Aorta (tissue), 5 donors: Measurements from ENCODE around the gene ACSM2B. TPM values are rescaled to one million over a fixed set of nuclear protein-coding genes. Genes with fewer than 3 reads are reported as not detected.
"Not testable (repeated sequence)": the region's sequence is repeated elsewhere in the genome, so short reads cannot be mapped to it uniquely, and the experiment has no call there.

Source experiments
- ATAC-seq: fragments of 200-7000 bp; cut with Tn5 transposase; one replicate; pipeline ENCODE4 v1.9.1; 2022; ENCODE audit warnings: moderate library complexity; ENCODE audit not compliant: low FRiP score
- DNase-seq, 2 donors: peaks; one replicate each; pipeline ENCODE4 v3.0.0-alpha.2; 2020
- H3K27ac ChIP-seq, 2 donors: one replicate each; pipeline ENCODE4 v1.5.1; 2013; ENCODE audit warnings: low read length in 2 of 2, mild to moderate bottlenecking in 2 of 2, moderate library complexity in 2 of 2, control low read depth in 1 of 2, inconsistent platforms in 1 of 2, low read depth in 1 of 2
- H3K27me3 ChIP-seq, 2 donors: one replicate each; pipeline ENCODE4 v1.6.1; 2013; ENCODE audit warnings: control low read depth in 1 of 2, low read length in 1 of 2, mild to moderate bottlenecking in 1 of 2, moderate library complexity in 1 of 2; ENCODE audit not compliant: insufficient read depth in 2 of 2, control insufficient read depth in 1 of 2
- H3K36me3 ChIP-seq, 2 donors: one replicate each; pipeline ENCODE4 v1.6.1; 2013; ENCODE audit warnings: control low read depth in 1 of 2, low read length in 1 of 2, mild to moderate bottlenecking in 1 of 2; ENCODE audit not compliant: insufficient read depth in 2 of 2, control insufficient read depth in 1 of 2
- H3K4me1 ChIP-seq, 2 donors: one replicate each; pipeline ENCODE4 v1.6.1; 2013; ENCODE audit warnings: low read length in 2 of 2, control low read depth in 1 of 2, mild to moderate bottlenecking in 1 of 2, moderate library complexity in 1 of 2; ENCODE audit not compliant: insufficient read depth in 2 of 2, control insufficient read depth in 1 of 2
- H3K4me3 ChIP-seq, 2 donors: one replicate each; pipeline ENCODE4 v1.5.1; 2013; ENCODE audit warnings: low read length in 2 of 2, control low read depth in 1 of 2, mild to moderate bottlenecking in 1 of 2
- H3K9me3 ChIP-seq: one replicate; pipeline ENCODE4 v1.6.1; 2013; ENCODE audit warnings: mild to moderate bottlenecking, low read length; ENCODE audit not compliant: control insufficient read depth
- whole genome bisulfite sequencing, 2 donors: extraction: QIAGEN DNeasy Blood & Tissue Kit; methylation state at CpG; one replicate each; pipeline ENCODE4 v1.1.7; 2013; 5-methylcytosine and 5-hydroxymethylcytosine counted together
- intact Hi-C, 2 donors: fragments of 100-400 bp; cut with DNase I; formaldehyde crosslinking; loops; one replicate each; pipeline versions ENCODE4 v1.14.2 to v1.15.0; 2022
- polyA plus RNA-seq, 2 donors: library from polyadenylated mRNA; stranded (reverse); fragments of 200-250 nt; gene quantifications; one replicate each; pipeline ENCODE4 v1.2.3, GENCODE V29; 2013
- total RNA-seq, 2 donors: library from RNA; stranded (reverse); fragmentation: NEBNext Ultra II Directional; extraction: Animal tissue kit (Norgen Biotek cat#: 25700); gene quantifications; one replicate each; pipeline ENCODE4 v1.2.1, GENCODE V29; 2021
- donor health status: healthy with polysubstance abuse.
- donor health status: Bipolar disorder and iron deficiency.
- donor health status: DM: no; HTN: no; CAD: no.
- donor health status: DM: no; HTN: no; CAD: no.
- donor health status: DM: yes; HTN: yes; CAD: no.

Gene ACSM2B
- total and polyA plus RNA-seq, 4 donors: not detected

- H3K4me1 ChIP-seq, H3K27ac ChIP-seq, H3K27me3 ChIP-seq, intact Hi-C loops, DNase-seq, H3K4me3 ChIP-seq, H3K36me3 ChIP-seq, ATAC-seq, H3K9me3 ChIP-seq: not testable (repeated sequence)
- no CpG with 5 or more reads among the region's 3 CpGs for WGBS, 2 donors
Measured at GRCh38 chr16:20490994-20491393, 85.2 kb downstream of the ACSM2B start.

Other genes starting within 250 kb of the ACSM2B start
- 1 to 10 TPM; 4.8 to 5.4 TPM for gene GP2, start 248.9 kb downstream of the ACSM2B start, total RNA-seq
- gene GP2, start 248.9 kb downstream of the ACSM2B start, polyA plus RNA-seq: 1 to 10 TPM; 4.3 to 6.4 TPM
- not detected for gene UMOD, start 223.7 kb downstream of the ACSM2B start, total RNA-seq
- gene UMOD, start 223.7 kb downstream of the ACSM2B start, polyA plus RNA-seq: not detected
- gene PDILT, start 171.6 kb downstream of the ACSM2B start, total RNA-seq: not detected
- not detected for gene PDILT, start 171.6 kb downstream of the ACSM2B start, polyA plus RNA-seq
- gene ACSM5, start 166.8 kb downstream of the ACSM2B start, total RNA-seq: 1 to 10 TPM; 2.6 to 5.8 TPM
- 1 to 10 TPM; 1.6 to 9.4 TPM for gene ACSM5, start 166.8 kb downstream of the ACSM2B start, polyA plus RNA-seq
- not detected for gene ACSM2A, start 124.8 kb downstream of the ACSM2B start, total RNA-seq
- not detected for gene ACSM2A, start 124.8 kb downstream of the ACSM2B start, polyA plus RNA-seq
- under 1 TPM; 0.42 to 0.63 TPM for gene ACSM1, start 121.3 kb upstream of the ACSM2B start, total RNA-seq
- under 1 TPM in 1 of 2 donors, not detected in 1; 0.64 TPM for gene ACSM1, start 121.3 kb upstream of the ACSM2B start, polyA plus RNA-seq
- 10 to 100 TPM; 31.7 to 38.1 TPM for gene THUMPD1, start 165.5 kb upstream of the ACSM2B start, total RNA-seq
- 10 to 100 TPM; 15.3 to 25.3 TPM for gene THUMPD1, start 165.5 kb upstream of the ACSM2B start, polyA plus RNA-seq
- gene ACSM3, start 187.6 kb upstream of the ACSM2B start, total RNA-seq: 1 to 10 TPM; 1.1 to 2.2 TPM
- gene ACSM3, start 187.6 kb upstream of the ACSM2B start, polyA plus RNA-seq: under 1 TPM; 0.49 to 0.88 TPM
- gene ERI2, start 230.1 kb upstream of the ACSM2B start, total RNA-seq: 10 to 100 TPM in 1 of 2 donors, 1 to 10 TPM in 1; 6.7 to 14.3 TPM
- gene ERI2, start 230.1 kb upstream of the ACSM2B start, polyA plus RNA-seq: 10 to 100 TPM; 12.7 to 14.3 TPM
- 1 to 10 TPM; 1.1 to 3.0 TPM for gene REXO5, start 230.2 kb upstream of the ACSM2B start, total RNA-seq
- gene REXO5, start 230.2 kb upstream of the ACSM2B start, polyA plus RNA-seq: 1 to 10 TPM in 1 of 2 donors, under 1 TPM in 1; 0.88 to 2.2 TPM